ENCODE measurements around the gene TSR3.
A peak's percentile ranks its signal among the peaks of the same experiment; 100 is the strongest.

The TSR3 gene

DNA sequence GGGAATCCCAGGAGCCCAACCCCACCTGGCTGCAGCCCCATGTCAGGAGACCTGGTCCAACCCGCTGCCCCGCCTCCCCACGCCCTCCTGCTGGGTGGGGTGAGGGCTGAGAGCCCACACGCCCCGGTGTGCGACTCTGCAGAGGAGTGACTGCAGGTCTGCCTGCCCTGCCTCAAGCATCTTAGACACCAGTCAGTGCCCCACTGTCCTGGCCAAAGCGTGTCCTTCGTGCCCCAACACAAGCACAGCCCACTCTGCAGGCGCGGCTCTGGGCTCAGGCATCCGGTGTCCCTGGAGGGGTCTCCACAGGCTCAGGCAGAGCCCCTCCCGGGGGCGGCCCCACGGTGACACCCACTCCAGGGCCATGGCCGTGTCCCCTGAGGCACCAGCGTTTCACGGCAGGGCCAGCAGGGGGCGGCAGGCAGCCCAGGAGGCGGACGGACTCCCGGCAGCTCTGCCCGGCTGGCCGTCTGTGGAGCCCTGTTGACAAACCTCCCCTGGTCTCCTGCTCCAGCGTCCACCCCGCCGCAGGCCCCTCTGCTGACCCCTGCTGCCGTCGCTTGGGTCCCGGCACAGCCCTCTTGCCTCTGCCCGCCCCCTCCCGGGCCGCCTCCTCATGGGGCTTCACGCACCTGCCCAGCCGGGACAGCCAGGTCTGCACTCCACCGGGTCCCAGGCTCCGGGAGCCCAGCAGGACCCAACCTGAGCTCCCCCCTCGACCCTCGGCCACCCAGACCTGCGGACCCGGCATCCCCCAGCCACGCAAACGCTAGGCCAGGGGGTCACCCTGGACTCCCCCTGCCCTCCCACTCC is 50.8 kb downstream of the TSR3 start:
- no peaks in the 10 kb centered on the region for H3K36me3 ChIP-seq (ENCODE audit: control insufficient read depth, insufficient read depth, low read length)
- H2AFZ ChIP-seq, result peak overlapping the region; percentile 82
- H3K4me2 ChIP-seq (ENCODE audit: low read length), result peak overlapping the region; percentile 68
- H3K9ac ChIP-seq, result no peak overlapping the region
- H3K27ac ChIP-seq, result no peak overlapping the region
- peak overlapping the region; percentile 25 for H3K4me3 ChIP-seq (ENCODE audit: low read depth, low read length)
- no peaks in the 10 kb centered on the region for H3K27me3 ChIP-seq (ENCODE audit: control insufficient read depth, insufficient read depth, low read length)
- H3K9me3 ChIP-seq (ENCODE audit: control insufficient read depth, low read length), result no peaks in the 10 kb centered on the region
- peaks cover 23% of the 10 kb centered on the region for H3K4me1 ChIP-seq
- peak; percentile 88 for TF ChIP-seq CTCF (IDR thresholded peaks at IDR 0.05)
- H3K79me2 ChIP-seq, result no peaks in the 10 kb centered on the region

- peak overlapping the region; percentile 30 for H3K4me3 ChIP-seq (ENCODE audit: low read depth, low read length)
- no peaks in the 10 kb centered on the region for H3K36me3 ChIP-seq (ENCODE audit: control insufficient read depth, insufficient read depth, low read length)
- H3K27ac ChIP-seq, result peak overlapping the region; percentile 95
- no peaks in the 10 kb centered on the region for H3K27me3 ChIP-seq (ENCODE audit: control insufficient read depth, insufficient read depth, low read length)
- H3K4me1 ChIP-seq, result peaks cover 23% of the 10 kb centered on the region
- H3K79me2 ChIP-seq, result no peaks in the 10 kb centered on the region
- TF ChIP-seq CTCF (IDR thresholded peaks at IDR 0.05), result no peak
- no peak overlapping the region for H3K9ac ChIP-seq
- no peaks in the 10 kb centered on the region for H3K9me3 ChIP-seq (ENCODE audit: control insufficient read depth, low read length)
- H2AFZ ChIP-seq, result peak overlapping the region; percentile 7
- peak overlapping the region; percentile 75 for H3K4me2 ChIP-seq (ENCODE audit: low read length)
Measured at GRCh38 chr16:1299868-1300203, 51.8 kb downstream of the TSR3 start.

All from parathyroid adenoma (tissue), 2 donors.